HG02678 (cell line): ENCODE data around the gene TPD52L1.
"Not testable (repeated sequence)": the region's sequence is repeated elsewhere in the genome, so short reads cannot be mapped to it uniquely, and the experiment has no call there.

ENCODE experiments used
- ATAC-seq: cut with Tn5 transposase; IDR thresholded peaks from one replicate; pipeline ENCODE4 v1.9.1; 2021; ENCODE audit warnings: mild to moderate bottlenecking, moderate library complexity; ENCODE audit not compliant: unreplicated experiment

Gene TPD52L1

DNA sequence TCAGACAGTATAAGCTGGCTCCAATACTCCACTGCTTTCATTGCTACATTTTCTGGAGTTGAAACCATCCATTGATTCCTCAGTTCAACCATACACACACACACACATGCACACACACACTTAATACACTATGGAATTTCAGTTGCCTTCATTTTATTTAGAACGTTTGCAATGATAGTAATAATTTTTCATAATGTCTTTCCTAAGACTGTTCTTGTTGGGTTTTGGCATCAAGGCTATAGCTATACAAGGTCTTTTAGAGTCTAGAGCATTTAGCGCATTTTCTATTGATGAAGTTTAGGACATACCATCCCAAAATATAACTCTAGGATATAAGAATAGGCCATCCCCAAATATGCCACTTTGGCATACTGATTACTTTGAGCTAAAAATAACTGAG lies 15.5 kb upstream of the TPD52L1 start:
- no peak for ATAC-seq

DNA sequence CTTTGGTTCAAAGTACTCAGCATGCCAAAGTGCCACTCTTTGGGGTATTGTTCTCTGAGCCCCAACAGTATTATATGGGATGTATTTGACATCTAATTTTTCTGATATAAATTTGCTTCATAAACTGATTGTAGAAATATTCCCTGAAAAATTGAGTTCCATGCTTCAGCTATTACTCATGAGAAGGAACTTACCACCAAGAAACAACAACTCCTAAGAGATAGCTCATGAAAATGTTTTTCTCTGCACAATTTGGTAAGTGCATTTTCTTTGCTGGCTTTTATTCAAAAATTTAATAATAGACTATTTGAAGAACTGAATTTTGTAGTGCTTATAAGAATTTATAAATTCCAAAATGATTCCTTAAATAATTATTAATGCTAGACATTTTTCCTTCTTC lies 12.8 kb upstream of the TPD52L1 start:
- no peak for ATAC-seq

DNA sequence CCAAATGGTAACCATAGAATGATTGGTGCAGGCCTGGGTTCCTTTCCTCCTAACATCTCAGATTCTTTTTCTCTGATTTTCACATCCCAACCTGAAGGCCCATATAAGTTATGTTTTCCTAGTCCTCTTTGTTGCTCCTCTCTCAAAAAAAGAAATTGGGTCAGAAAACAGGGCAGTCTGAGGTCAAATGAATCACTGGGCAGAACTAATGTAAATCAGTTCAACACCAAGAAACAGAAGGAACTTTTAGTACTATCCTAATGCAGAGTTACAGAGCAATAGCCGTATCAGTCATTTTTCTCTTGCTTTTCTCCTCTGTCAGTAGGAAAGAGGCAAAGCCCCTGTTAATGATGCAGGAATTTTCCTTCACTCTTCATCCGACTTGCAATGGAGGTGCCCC lies 11.0 kb upstream of the TPD52L1 start:
- no peak for ATAC-seq

DNA sequence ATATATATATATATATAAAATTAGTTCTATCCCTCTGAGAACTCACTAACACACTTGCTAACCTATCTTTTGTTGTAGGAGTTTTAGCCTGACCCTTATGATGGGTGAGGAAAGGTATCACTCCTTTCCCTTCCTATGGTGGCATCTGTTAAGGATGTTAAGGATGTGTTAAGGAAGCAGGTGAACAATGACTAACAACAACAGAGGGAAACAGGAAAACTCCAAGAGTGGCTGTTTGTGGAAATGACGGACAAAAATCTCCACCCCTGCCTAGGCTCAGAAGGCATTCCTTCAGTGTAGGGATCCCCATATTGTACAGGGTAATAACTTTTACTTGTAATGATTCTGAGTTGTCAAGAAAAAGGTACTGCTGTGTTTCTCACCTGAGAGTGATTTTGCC lies 8.8 kb upstream of the TPD52L1 start:
- no peak for ATAC-seq

DNA sequence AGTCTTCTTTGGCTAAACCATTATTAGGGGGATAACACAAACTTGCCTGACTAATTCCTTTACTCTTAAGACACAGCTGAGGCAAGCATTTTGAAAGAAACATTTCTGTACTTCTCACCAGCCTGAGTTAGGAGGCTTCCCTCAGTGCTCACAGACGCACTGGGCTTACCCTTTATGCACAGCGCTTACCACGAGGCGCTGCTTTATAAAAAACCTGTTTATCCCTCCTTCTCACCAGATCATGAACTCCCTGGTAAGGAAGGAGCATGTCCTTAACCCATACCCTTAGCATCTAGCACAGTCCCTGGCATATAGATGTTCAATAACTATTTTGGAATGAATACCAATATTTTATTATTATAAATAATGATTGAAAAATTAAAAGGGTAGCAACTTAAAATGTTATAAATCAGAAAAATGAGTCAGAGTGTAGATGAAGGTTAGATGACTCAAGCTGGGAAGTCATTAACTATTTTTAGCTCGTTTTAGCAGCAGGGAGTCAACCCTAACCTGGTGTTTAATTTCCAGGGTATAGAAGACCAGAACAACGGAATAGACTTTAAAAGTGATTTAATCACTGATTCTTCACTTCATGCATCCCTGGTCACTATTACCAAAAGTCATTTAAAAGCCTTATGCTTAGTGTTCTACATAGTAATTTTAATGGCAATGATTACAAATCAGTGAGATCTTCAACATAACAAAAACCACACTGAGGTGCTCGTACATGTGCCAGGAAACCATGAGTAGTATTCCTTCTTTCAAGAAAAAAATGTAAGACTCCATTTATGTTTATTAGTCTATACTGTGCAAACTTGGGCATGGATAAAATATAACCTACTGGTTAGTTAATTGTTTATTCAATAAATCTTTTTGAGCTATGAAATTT lies 4.1 kb upstream of the TPD52L1 start:
- ATAC-seq, result no peak

DNA sequence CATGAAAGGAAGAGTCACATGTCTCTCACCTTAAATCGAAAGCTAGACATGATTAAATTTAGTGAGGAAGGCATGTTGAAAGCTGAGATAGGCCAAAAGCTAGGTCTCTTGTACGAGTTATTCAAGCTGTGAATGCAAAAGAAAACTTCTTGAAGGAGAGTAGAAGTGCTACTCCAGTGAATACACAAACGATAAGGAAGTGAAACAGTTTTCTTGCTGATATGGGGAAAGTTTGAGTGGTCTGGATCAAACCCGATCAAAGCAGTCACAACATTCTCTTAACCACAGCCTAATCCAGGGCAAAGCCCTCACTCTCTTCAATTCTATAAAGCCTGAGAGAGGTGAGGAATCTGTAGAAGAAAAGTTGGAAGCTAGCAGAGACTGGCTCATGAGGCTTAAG lies 1.9 kb upstream of the TPD52L1 start:
- no peak for ATAC-seq

DNA sequence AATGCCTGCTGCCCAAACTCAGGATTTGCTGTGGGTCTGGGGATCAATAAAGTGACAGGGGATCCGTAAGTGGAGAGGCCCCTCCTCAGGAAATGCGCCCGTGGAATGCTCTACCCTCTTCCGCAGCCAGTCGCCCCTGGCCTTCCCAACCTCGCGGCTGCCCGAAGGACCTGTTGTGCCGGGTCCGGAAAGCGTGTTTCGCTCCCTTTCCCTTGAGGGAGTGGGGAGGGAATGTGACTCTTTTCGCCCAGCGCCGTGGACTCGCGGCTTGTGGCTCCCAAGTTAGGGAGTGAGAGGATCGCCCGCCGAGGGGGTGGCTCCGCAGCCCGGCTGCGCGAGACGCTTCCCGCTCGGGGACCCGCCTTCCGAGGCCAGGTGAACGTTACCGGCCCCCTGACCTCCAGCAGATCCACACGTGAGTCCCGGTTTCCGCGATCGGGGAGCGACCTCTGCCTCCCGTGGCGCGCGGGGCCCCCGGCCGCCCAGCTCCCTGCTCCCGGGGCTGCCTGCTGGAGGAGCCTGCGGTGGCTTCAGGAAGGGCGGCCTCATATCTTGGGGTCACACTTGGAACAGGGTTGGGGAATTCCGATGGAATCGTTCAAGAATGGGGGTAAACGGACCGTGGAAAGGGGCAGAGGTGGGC lies 666 bp downstream of the TPD52L1 start:
- ATAC-seq, result no peak

DNA sequence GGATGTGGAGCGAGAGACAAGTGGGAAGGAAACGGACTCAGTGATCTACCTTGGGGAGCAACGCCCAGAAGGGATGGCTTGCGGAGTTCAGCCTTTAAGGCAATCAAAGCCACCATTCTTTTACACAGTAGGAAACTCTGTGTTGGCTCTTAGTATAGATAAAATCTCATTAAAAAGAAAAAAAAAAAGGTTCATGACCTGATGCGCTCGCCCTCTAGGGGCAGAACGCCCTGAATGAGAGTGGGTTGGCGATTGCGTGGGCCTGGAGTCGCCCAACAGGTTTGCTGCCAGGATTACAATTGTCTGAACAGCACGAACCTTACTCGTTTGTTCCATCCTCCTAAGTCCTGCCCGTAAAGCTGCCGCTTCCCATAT lies 1.2 kb downstream of the TPD52L1 start:
- no peak for ATAC-seq

DNA sequence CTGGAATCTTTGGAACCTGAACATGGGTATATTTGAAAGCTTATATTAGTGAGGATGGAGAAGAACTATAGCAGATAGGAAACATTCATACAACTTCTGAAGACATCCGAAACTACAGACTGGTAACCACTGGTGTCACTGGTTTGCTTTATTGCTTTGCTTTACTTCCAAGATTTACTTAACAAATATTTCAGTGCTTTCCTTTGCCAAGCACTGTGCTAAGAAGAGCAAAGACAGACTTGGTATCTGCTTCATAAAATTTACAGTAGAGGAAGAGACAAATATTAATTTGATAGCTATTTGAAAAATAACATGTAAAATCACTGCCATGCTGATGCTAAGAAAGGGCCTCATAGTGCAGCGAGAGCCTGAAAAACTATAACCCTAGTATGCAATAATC lies 1.8 kb downstream of the TPD52L1 start:
- no peak for ATAC-seq

DNA sequence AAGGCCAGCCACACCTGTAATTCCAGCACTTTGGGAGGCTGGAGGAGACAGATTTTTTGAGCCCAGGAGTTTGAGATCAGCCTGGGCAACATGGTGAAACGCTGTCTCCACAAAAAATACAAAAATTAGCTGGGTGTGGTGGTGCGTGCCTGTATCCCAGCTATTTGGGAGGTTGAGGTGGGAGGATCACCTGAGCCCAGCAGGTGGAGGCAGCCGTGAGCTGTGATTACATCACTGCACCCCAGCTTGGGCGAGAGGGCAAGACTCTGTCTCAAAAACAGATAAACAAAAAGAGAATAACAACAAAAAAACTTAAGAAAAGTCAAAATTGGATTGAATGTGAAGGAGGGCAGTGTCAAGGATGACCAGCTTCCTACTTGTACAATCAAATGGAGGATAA lies 2.9 kb downstream of the TPD52L1 start:
- ATAC-seq, result no peak

DNA sequence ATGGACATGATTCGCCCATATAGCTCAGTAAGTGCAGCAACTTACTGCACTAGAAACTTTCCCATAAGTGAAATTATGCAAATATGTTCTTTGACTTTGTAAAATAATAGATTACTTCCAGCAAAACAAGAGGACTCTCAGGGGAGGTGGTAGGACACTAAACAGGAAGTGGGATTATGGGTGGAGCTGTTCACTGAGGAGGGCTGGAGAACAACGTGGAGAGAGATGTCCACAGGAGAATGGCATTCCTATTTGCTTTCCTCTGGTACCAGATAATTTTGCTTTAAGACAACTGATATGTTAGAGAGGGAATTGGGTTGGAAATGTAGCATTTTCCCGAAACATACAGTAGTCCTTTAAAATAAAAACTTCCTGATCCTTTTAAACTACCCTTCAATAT lies 3.7 kb downstream of the TPD52L1 start:
- ATAC-seq, result no peak

DNA sequence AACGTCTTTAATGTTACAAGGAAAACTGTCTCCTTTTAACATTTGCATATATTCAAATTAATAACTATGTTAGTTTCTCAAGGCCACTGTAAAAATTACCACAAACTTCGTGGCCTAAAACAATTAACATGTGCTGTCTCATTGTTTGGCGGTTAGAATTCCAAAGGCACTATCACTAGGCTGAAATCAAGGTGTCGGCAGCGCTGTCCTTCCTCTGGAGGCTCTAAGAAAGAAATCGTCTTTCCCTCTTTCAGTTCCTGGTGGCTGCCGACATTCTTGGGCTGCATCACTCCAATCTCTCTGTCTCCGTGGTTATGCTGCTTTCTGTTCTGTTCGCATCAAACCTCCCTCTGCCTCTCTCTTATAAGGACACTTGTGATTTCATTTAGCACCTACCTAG lies 4.2 kb downstream of the TPD52L1 start:
- ATAC-seq, result no peak

DNA sequence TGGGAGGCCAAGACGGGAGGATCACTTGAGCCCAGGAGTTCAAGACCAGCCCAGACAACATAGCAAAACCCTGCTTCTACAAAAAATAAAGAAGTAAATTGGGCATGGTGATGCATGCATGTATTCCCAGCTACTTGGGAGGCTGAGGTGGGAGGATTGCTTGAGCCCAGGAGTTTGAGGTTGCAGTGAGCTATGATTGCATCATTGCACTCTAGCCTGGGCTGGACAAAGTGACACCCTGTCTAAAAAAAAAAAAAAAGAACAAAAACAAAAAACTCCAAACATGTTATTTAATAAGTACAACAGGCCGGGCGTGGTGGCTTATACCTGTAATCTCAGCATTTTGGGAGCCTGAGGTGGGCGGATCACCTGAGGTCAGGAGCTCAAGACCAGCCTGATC lies 9.8 kb downstream of the TPD52L1 start:
- not testable (repeated sequence) for ATAC-seq

DNA sequence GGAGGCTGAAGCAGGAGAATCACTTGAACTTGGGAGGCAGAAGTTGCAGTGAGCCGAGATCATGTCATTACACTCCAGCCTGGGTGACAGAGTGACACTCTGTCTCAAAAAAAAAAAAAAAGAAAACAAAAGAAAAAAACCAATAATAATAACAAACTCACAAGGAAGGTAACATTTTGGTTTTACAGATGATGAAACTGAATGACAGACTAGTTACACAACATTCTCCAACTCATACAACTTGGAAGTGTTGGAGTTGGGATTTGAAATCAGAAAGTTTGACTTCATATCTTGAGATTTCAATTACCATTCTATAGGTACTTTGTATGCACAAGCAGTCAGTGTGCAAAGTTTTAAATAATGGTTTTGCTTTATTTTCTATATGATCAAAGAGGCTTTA lies 10.2 kb downstream of the TPD52L1 start:
- ATAC-seq, result no peak

DNA sequence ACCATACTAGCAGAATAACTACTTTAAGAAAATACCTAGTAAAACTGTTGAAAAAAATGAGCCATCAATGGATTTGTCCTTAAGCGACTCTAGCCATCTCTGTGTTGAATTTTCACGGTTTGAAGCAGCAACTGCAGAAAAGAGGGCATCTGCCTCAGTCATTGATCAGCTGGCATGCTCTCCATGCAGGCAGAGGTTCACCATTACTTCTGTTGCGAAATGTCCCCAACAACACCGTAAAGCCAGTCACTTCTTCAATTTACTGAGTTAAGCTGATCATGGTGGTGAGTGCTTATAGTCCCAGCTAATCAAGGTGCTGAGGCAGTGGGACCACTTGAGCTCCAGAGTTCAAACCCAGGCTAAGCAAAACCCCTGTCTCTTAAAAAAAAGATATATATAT lies 11.1 kb downstream of the TPD52L1 start:
- no peak for ATAC-seq

DNA sequence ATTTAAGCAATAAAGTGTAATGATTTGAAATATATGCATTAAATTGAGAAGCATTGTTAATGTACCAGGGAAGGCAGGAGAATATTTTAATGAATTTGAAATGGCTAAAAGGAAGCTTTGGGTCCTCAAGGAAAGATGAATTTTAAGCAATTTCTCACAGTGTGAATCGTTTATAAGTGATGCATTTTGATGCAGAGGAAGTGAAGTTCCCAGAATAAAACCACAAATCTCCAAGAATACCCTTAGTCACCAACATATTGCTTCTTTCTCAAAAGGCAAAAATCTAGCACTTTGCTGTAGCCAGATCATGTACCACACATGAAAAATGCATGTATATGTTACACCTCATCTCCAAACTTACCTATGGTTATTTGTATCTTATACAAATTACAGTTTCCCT lies 11.7 kb downstream of the TPD52L1 start:
- no peak for ATAC-seq

DNA sequence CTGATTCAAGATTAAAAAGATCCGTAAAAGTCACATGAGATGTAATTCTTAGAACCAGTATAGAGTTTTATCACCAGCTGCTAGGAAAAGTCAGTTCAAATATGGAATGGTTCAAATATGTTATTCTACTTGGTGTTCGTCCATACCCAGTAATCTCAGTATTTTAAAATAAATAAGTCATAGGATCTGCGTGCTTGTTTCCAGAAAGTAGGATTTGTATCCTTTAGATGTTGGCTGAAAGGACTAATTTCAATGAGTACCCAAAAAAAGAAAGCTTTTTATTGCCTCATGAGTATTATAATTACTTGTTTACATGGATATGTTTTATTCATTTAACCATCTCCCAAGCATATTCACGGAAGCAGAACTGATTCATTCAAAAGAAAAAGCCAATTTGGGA lies 12.2 kb downstream of the TPD52L1 start:
- no peak for ATAC-seq

DNA sequence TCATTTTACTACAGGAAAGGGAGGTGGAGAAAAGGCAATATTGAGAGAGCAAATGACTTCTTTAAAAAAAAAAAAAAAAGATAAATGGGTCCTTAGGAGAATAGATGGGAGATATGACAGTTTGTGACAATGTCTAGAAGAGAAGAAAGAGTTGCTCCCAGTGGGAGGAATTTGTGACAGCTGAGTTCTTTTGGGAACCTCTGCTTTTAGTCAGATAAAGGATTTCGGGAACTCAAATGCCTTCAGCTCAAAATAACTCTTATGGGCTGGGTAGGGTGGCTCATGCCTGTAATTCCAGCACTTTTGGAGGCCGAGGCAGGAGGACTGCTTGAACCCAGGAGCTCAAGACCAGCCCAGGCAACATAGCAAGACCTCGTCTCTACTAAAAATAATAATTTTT lies 13.1 kb downstream of the TPD52L1 start:
- ATAC-seq, result no peak

DNA sequence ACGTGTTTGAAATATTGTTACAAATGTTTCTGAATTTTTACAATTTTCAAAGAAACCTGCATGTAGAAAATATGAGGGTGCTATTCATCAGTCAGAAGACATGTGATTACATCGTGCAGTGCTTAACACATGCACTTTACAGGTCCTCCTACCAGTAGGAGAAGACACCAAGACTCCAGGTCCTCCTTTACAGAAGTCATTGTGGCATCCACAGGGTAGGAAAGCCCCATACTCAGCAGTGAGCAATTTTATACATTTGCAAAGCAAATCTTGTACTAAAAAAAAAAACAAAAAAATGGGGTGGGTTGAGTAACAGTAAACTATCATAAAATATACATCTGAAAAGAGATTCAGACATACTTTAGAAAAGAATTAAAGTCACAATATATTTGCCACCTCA lies 14.0 kb downstream of the TPD52L1 start:
- no peak for ATAC-seq

DNA sequence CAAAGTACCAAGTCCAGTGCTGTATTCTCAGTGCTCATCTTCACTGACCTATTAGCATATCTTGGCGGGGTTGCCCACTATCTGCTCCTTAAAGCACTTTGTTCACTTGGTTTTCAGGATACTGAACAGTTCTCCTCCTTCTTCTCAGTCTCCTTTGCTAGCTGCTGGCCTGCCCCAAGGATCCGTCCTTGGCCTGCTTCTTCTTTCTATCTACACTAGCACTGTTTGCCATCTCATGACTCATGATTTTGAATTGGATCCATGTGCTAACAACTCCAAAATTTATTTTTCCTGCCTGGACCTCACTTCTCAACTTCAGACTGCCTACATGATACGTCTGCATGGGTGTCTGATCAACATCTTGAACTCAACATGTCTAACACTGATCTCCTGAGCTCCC lies 15.5 kb downstream of the TPD52L1 start:
- no peak for ATAC-seq

DNA sequence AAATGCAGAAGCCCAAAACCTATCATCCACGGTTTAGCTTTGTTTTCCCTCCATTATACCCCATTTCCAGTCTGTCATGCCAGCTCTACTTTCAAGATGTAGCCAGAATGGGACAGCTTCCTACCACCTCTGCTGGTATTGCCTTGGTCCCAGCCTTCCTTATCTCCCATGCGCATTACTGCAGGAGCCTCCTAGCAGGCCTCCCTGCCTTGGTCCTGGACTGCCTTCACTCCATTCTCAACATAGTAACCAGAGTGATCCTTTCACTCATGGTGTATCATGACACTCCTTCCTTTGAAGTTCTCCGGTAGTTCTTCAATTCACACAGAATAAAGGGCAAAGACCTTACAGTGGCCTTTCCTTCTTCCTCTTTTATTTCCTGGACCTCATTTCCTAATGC lies 15.9 kb downstream of the TPD52L1 start:
- no peak for ATAC-seq

DNA sequence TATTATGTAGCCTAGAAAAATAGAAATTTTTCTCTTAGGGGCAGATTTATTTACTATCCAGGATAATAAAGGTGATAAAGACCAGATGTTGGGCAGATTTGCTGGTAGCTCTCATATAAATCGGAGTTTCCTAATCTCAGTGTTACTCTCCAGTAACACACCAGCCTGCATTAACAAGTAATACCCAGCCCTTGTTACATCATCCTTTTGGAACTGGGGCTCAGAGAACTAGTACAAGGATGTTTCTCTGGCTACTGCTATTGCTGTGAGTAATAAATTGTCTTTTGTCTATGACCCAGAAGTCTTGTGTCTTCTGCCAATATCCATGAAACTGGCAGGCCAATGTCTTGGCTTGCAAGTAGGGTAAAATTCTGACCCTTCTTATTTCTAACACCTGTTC lies 16.8 kb downstream of the TPD52L1 start:
- ATAC-seq, result no peak
